NOMO-1 treated with DMSO at 0.1 percent for 48 hours (cell line): ENCODE data around the gene CADM2.
"Not testable (repeated sequence)": the region's sequence is repeated elsewhere in the genome, so short reads cannot be mapped to it uniquely, and the experiment has no call there.

Experiments used
- DNase-seq: peaks from one replicate; lab custom pipeline; 2025; ENCODE audit not compliant: unreplicated experiment; lab: John Stamatoyannopoulos, UW

CADM2 gene

GRCh38 chr3:85455561-85456200, 496.9 kb downstream of the CADM2 start:
- no peak for DNase-seq

GRCh38 chr3:85474241-85474640, 515.5 kb downstream of the CADM2 start:
- no peak for DNase-seq

- no peak for DNase-seq
Observed at GRCh38 chr3:85475346-85475745, 516.6 kb downstream of the CADM2 start.

- DNase-seq, result no peak
Observed at GRCh38 chr3:85476891-85477495, 518.2 kb downstream of the CADM2 start.

- no peak for DNase-seq
Observed at GRCh38 chr3:85481411-85482212, 522.8 kb downstream of the CADM2 start.

- DNase-seq, result no peak
Observed at GRCh38 chr3:85482213-85482490, 523.4 kb downstream of the CADM2 start.

GRCh38 chr3:85483986-85484385, 525.2 kb downstream of the CADM2 start:
- no peak for DNase-seq

GRCh38 chr3:85487375-85487774, 528.6 kb downstream of the CADM2 start:
- DNase-seq, result no peak

GRCh38 chr3:85495602-85496001, 536.8 kb downstream of the CADM2 start:
- DNase-seq, result no peak

- no peak for DNase-seq
Observed at GRCh38 chr3:85498177-85498576, 539.4 kb downstream of the CADM2 start.

GRCh38 chr3:85502148-85502875, 543.5 kb downstream of the CADM2 start:
- no peak for DNase-seq

- DNase-seq, result not testable (repeated sequence)
Observed at GRCh38 chr3:85504129-85504784, 545.5 kb downstream of the CADM2 start.

GRCh38 chr3:85504785-85505511, 546.2 kb downstream of the CADM2 start:
- not testable (repeated sequence) for DNase-seq

- not testable (repeated sequence) for DNase-seq
Observed at GRCh38 chr3:85507052-85507451, 548.3 kb downstream of the CADM2 start.

GRCh38 chr3:85508659-85509058, 549.9 kb downstream of the CADM2 start:
- DNase-seq, result no peak

GRCh38 chr3:85516146-85516545, 557.4 kb downstream of the CADM2 start:
- no peak for DNase-seq

GRCh38 chr3:85524104-85524503, 565.3 kb downstream of the CADM2 start:
- DNase-seq, result no peak

- no peak for DNase-seq
Observed at GRCh38 chr3:85525264-85525663, 566.5 kb downstream of the CADM2 start.

GRCh38 chr3:85533586-85533985, 574.8 kb downstream of the CADM2 start:
- DNase-seq, result no peak

GRCh38 chr3:85535517-85535916, 576.7 kb downstream of the CADM2 start:
- no peak for DNase-seq

- peak; percentile 6 for DNase-seq
Observed at GRCh38 chr3:85539232-85539631, 580.4 kb downstream of the CADM2 start.
